Hematopoietic multipotent progenitor cell treated with erythropoietin and hydrocortisone succinate and interleukin-3 and kit ligand, for 15 days (in vitro differentiated cells): Measurements from ENCODE around the gene BABAM2.
"Not testable (repeated sequence)": the region's sequence is repeated elsewhere in the genome, so short reads cannot be mapped to it uniquely, and the experiment has no call there.

ENCODE experiments used
- DNase-seq: peaks from one replicate; pipeline ENCODE4 v3.0.0-alpha.2; 2015; ENCODE audit warnings: low spot score

Gene BABAM2

DNA sequence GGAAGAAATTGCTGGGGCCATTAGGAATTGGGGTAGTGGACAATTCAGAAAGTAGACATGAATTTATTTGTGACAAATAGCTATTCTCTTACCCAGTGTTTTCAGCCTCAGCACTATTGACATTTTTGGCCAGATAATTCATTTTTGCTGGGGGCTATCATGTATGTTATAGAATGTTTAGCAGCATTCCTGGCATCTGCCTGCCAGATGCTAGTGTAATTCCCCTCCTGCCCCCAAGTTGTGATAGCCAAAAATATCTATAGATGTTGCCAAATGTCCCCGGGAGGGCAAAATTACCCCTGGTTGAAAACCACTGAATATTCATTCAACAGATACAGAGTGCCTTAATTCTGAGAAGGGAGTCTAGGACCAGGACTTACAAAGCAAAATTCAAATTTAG, 183.6 kb downstream of the BABAM2 start:
- DNase-seq, result no peak

DNA sequence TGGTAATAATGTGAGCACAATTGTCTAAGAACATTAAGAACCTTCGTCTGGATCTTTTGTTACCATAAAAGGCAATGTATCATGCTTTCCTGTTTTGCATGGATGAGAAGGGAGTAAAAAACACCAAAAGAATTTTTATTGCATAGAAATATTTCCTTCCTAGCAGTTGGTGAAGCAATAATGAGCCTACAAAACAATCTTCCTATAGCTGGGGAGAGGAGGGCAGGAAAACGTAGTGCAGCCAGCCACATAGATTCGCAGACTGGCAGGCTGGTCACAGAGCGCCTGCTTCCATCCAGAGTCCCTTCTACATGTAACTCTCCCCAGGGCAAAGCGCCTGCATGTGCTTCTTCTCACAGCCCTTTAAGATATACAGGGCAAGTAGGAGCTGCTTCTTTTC, 190.4 kb downstream of the BABAM2 start:
- DNase-seq, result no peak

DNA sequence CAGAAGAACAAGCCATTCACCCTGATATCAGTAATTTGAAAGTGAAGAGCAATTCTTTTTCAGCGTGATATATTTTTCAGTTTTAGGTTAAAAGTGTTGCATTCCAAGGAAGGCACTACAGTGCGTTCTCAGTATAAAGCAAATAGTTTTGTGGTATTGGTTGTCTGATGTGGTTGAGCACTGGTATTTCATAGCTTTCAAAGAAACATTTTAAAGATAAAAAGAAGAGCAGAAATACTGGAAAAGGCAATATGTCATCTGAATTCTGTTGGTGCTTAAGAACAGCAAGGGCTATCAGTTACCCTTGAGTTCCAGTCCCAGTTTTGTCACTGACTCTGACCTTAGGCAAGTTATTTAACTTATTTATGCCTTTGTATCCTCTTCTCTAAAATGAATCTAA, 191.6 kb downstream of the BABAM2 start:
- no peak for DNase-seq

DNA sequence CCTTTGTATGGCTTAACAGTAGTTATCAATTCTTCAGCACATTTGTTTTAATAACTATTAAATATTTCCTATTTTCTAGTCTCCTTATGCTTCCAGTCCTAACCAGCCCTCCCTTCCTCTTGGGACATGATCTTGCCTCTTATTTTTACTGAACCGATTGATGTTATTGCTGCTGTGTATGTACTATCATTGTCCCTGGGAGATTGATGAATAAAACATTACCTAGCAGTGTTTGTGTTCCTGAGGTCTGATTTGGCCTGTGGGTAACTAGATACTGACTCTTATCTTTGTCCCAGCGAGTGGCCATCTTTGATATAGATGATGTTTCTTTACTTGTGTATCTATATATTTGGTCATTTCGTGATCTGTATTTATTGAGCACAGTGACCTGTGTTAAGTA, 192.9 kb downstream of the BABAM2 start:
- no peak for DNase-seq

DNA sequence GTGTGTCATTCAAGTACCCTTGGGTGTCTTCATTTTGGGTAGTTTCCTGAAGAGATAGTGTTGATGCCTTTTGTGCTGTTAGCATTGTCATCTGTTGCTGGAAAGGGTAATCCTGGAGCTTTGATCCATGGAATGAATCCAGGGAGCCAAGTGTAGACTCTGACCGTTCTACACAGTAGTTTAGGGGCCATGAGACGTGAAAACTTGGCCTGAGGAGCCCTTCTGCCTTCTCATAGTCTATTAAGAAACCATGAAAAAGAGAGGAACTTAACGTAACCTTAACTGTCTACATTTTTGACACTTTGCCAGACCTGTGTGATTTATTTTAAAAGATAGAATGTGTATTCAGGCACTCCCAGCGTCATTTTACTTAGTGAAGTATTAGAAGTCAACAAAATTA, 194.0 kb downstream of the BABAM2 start:
- DNase-seq, result no peak

DNA sequence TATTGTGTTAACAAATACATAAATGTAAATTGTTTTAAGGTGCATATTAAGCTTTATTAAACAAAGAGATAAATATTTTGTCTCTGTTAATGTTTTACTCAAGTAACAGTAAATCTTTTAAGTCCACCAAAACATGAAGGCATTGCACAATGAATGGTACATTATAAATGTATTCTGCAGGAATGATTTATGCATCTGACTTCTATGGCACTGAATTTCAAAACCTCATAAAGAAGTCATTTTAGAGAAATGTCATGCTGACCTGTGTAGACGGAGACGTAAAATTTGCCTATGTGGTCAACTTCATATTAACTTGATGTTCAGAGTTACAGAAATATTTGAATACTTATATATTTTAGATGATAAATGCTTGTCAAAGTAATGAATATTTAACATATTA, 194.7 kb downstream of the BABAM2 start:
- DNase-seq, result no peak

DNA sequence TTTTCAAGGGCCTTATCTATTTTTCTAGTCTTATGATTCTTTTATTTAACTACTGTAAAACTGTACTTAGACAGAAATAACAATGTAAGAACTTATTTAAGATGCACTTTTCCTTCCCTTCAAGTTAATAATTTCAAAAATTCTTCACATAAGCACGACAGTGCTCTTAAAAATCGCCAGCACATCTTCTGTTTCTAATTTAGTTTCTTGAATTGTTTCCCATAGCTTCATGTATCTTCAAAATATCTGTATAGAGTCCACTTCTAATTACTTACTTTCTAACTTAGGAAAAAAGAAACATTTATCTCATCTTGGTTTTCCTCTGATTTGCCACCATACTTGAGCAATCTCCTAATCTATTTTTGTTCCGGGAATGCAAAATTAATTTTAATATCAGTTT, 196.1 kb downstream of the BABAM2 start:
- no peak for DNase-seq

DNA sequence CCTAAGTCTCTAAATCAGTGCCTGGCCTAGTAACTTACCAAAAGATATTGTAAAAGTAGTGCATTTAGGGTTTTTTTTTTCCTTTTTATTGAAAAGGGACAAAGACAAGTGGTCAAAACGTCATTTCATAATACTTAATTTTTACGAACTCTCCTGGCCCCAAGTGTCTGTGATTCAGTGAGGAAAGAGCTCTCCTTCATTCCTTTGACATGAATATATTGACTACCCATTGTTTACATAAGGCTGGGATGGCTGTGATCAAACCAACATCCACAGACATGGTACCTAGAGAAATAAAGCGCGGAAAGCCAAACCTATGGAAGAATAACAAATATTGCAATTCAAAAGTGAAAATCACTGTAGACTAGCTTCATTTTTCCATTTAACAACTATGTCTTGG, 198.4 kb downstream of the BABAM2 start:
- no peak for DNase-seq

DNA sequence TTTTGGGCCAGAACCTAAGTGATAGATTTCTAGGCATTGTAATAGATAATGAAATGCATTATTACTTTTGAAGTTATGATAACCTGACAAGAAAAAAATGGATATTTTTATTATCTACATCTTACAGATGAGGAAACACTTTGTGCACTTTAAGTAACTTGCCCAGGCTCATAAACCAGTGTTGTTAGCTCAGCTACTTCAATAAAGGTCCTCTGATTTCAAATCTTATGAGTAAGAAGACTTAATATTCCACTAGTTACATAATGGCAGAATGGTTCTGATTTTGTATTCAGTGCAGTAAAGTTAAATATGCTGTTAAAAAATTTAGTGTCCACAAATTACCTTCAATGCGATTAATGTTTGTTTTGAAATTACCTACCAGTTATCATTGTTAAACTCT, 199.0 kb downstream of the BABAM2 start:
- DNase-seq, result no peak

DNA sequence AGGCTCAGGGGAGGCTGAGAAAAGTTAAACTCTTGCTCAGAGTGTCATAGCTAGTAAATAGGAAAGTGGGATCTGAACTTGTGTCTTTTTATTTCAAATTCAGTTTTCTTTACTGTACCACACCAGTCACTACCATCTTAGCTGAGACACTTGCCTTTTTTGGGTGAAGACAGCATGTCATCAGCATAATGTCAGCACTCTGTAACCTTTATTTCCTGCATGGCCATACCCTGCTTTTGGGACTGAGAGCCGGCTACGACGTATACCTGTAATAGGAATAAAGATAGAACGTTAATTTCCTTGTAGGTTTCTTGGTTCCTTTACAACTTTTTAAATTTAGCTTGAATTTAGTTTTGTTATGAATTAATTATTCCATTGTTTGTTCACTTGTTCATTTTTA, 202.8 kb downstream of the BABAM2 start:
- DNase-seq, result no peak

DNA sequence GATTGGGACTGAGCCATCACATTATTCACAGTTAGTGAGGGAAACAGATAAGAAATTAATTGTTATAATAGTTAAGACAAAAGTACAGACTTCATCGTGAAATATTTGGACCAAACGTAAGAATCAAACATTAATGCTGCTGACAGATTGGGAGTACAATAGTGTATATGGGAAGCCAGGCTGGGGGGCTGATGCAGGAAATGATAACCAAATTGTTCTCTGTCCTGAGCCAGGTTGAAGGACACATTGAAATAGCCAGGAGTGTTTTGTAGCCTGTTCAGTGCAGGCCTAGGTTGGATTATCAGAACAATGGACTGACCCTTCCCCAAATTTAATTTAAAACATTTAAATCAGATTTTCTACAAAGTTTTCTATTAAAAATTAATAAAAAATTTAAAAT, 203.2 kb downstream of the BABAM2 start:
- DNase-seq, result no peak

DNA sequence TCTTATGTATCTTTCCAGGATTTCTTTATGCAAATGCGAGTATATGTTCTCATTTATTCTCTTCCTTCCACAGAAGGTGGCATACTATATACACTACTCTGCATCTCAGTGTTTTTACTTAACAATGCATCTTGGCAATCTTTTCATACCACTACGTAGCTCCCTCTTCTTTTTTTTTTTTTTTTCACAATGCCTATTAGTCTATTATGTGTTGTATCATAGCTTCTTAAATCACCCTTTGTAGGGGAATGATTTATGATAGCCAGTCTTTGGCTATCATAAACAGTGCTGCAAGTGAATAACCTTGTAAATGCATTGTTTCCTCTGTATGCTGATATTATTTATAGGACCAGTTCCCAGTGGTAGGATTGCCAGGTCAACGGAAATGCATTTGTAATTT, 204.2 kb downstream of the BABAM2 start:
- DNase-seq, result no peak

DNA sequence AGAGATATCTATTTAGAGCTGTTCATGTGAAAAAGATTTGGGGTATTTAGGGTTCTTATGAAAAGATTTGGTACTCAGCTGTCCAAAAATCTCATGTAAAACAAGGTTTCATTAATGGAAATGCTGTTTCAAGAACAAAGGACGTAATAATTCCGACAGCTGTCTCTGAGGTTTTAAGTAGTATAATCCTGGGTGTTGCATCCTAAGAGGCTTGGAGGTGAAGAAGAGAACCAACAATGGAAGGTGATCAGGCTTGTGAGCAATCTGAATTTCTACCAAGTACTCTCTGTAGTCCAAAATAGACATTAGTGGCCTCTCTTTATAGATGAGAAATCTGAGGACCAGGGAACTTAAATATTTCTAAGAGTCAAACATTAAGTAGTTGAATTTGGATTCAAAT, 205.1 kb downstream of the BABAM2 start:
- DNase-seq, result no peak

DNA sequence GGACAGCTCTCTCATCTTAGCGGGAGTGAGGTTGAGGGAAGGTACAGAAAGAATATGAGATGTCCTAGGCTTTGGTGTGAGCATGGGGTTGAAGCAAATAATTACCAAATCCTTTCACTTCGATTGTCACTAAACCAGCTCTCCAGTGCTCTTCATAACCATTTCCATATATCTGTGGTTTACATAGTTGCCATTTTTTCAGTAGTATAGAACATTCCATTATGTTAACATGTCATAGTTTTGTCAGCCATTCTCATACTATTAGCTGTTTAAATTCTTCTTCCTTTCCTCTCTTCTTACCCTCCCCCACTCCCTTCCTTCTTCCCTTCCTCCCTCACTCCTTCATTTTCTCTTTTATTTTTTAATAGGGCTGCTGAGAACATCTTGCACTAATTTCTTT, 205.9 kb downstream of the BABAM2 start:
- DNase-seq, result no peak

DNA sequence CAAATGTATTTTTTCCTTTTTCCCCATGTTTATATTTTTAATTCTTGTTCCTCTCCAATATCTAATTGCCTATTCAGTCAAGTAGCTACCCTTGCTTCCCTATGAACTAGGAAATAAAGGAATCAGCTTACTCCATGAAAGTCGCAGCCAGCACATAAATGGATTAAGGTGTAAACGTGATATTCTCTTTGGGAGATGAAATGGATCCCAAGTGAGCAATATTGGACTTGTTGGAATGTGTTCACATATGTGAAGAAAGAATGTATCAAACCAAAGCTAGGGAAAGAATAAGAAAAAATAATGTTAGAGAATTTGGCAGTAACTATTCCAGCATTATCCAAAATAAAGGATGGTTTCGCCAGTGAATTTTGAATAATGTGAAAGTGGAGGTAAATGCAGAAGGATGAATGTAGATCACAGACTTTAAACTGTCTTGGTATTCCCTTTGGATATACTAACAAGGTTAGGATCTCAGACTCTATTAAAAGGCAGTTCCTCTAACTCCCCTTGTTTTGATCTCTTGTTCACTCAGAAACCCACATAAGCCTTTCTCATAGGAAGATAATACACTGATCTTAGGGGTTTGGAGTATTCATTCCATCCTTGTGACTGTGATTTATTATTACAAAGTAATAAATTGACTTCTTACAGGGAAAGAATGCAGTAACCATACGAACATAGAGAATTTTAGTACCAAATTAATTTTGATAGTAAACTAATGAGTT, 208.1 kb downstream of the BABAM2 start:
- DNase-seq, result no peak

DNA sequence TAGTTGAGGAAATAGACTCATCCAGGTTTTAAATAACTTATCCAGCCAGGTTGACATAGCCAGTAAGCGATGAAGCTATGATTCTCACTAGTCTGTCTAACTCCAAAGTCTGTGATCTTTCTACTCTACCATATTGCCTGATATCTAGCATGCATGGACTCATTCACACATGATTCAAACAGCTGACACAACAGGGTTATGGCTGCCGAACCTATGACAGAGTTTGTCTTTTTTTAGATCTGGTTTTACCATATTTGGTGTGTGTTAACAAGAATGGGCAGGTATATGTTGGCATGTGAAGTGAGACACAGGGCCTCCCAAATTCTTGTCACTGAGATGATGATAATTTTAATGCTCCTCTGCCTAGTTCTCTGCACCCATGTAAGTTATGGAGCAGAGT, 210.6 kb downstream of the BABAM2 start:
- DNase-seq, result no peak

DNA sequence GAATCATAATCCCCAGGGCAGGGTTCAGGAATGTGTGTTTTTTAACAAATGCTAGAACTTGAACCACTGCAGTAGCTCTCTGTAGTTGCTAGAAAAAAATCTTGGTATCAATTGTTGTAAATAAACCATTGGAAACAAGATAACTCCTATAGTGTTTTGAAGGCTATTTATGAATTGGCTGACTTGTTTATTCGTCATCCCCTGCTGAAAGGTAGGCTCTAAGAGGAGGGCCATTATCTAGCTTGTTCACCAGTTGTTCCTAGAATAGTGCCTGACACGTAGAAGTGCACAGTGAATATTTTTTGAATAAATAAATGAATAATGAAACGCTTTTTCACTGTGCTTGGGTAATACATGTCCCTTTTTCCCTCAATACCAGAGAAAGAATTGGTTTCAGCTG, 211.4 kb downstream of the BABAM2 start:
- no peak for DNase-seq

DNA sequence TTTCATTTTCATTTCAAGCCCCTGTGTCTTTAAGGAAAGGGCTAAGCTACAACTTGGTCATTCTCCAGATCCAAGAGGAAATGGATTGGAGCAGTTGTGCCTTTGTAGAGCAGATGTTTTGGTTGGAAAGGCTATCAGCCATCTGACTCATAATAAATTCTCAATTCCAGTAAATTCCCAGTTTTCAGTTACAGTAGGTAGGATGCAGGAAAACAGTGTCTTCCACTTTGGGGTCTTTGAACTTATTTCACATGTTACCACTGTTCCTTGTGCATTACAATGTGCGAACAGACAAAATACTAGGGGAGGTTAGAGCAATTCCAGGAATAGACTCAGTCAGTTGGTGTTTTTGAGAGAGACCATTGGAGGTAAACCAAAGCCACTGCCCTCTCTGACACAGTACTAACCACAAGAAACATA, 211.9 kb downstream of the BABAM2 start:
- DNase-seq, result no peak

DNA sequence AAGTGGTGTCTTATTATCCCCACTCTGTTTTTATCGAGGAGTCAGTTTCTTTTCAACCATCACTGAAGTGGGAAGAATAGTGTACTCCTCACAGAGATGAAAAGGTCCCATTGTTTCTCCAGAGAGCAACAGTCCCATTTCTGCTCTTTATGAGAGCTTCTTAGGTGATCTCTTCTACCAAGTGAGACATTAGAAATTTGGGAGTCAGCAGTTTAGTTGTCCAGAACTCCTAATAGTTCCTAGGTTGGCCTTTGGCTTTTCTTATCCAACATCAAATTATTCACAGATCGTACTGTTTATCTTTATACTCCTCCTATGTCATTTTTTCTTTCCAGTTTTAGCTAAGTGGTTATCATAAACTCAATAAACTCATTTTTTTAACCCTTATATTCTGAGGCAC, 213.1 kb downstream of the BABAM2 start:
- DNase-seq, result no peak

DNA sequence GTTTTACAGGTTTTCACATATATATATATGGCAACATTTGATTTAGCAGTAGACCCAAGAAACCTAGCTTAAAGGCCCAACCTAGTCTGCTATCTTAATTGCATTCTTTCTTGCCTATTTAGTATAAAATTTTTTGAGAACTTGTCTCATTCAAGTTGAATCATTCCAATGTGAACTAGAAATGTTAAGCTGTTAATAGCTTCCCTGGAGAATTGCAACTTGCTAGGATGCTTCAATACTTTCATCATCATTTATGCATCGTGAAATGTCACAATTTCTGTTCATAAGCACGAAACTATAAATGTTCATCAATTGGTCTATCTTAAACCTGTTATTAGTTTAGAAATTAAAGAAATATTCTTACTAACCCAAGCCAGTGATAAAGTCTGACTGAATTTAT, 217.6 kb downstream of the BABAM2 start:
- DNase-seq, result no peak

DNA sequence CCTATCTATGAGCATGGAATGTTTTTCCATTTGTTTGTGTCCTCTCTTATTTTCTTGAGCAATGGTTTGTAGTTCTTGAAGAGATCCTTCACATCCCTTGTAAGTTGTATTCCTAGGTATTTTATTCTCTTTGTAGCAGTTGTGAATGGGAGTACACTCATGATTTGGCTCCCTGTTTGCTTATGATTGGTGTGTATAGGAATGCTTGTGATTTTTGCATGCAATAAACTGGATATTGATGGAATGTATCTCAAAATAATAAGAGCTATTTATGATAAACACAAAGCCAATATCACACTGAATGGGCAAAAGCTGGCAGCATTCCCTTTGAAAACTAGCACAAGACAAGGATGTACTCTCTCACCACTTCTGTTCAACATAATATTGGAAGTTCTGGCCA, 223.2 kb downstream of the BABAM2 start:
- DNase-seq, result not testable (repeated sequence)

DNA sequence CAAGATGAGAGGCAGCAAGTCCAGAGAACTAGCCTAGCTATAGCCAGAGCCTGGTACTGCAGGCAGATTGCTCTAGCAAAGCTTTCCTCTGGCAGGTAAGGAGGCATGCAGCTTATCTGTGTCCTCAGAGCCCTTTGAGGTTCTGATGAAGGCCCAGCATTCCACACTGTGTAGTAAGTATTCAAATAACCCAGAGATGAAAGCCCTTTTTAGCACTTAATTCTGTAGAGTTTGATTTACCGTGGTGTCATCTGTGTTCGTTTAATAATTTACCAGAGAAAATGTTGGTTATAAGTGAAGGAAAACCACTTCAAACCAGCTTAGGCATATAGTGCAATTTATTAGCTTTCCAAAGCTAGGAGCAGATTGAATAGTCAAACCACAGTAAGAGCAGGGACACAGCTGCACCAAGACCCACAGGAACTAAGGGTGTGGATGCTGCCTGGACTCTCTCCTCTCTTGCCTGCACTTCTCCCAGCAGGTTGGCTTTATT, 226.6 kb downstream of the BABAM2 start:
- no peak for DNase-seq

DNA sequence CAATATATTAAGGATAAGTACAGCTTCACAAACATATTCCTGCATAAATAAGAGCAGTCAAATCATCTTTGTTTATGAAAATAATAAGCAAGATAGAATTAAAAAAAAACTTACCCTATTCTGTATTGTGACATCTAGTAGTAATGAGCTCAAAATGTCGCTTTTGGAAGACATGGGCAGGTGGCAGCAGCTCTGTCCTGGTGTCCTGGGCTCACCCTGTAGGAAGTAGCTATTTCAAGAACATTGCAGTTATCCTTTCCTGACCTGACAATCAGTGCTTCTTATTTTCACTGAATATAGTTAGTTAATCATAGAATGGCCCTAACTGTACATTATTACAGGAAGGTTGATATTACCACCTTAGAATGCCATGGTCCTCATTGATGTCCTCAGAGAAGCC, 229.1 kb downstream of the BABAM2 start:
- no peak for DNase-seq

DNA sequence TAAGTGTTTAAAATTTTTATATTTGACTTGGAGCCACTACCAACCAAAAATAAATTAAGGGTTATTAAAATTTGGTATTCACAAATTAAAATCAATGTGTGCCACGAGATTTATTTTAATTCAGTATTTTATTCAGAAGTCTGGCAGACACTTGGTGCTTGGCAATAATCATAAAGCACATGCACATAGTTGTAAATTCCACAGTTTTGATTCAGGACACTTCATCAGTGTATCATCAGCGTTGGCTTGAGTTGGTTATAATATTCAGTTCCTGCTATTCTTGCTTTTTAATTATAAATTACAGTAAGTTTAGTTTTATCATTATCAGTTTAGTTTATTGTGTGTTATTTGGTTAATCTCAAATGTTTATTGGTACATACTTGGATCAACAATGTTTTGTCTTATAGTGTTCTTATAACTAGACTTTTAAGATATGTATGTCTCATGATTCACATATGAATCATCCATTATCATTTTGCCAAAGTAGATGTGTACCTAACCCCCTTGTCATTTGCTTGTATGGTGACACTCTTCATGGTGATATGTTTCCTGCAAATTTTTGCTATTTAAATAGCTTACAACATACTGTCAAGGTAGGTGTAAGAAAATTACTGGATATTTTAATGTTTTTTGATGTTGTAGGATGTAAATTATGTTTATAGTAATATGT, 237.9 kb downstream of the BABAM2 start:
- DNase-seq, result no peak
